C4-2B (cell line): ENCODE data around the gene CSTPP1.

Experiments
- ZFX ChIP-seq: fragments of 450-650 bp; IDR thresholded peaks from 2 replicates; pipeline ENCODE4 v1.6.1; 2017
- TF ChIP-seq, protein P1 (sequence below): fragments of 450-650 bp; conservative IDR thresholded peaks from 2 replicates; pipeline ENCODE4 v1.5.1; 2017; ENCODE audit warnings: mild to moderate bottlenecking

GRCh38 chr11:46898396-46899095, 38.0 kb upstream of the CSTPP1 start:
- TF ChIP-seq, protein P1, sequence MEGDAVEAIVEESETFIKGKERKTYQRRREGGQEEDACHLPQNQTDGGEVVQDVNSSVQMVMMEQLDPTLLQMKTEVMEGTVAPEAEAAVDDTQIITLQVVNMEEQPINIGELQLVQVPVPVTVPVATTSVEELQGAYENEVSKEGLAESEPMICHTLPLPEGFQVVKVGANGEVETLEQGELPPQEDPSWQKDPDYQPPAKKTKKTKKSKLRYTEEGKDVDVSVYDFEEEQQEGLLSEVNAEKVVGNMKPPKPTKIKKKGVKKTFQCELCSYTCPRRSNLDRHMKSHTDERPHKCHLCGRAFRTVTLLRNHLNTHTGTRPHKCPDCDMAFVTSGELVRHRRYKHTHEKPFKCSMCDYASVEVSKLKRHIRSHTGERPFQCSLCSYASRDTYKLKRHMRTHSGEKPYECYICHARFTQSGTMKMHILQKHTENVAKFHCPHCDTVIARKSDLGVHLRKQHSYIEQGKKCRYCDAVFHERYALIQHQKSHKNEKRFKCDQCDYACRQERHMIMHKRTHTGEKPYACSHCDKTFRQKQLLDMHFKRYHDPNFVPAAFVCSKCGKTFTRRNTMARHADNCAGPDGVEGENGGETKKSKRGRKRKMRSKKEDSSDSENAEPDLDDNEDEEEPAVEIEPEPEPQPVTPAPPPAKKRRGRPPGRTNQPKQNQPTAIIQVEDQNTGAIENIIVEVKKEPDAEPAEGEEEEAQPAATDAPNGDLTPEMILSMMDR: no peak
- no peak for TF ChIP-seq ZFX
